GM12873 (cell line): ENCODE data around the gene ANKRD18B.

Experiments used
- CTCF ChIP-seq: IDR thresholded peaks from 2 replicates; pipeline ENCODE4 v1.5.1; 2012; ENCODE audit warnings: low read depth, mild to moderate bottlenecking, moderate library complexity, low read length, control low read depth; ENCODE audit not compliant: insufficient read depth; ENCODE audit errors: missing control alignments

Gene ANKRD18B

GRCh38 chr9:33523397-33524305 lies at the start of gene ANKRD18B:
TSS of gene ANKRD18B (plus strand) at chr9:33524251. CDS start at chr9:33524490, 239 bp downstream.
- peak; percentile 37 for TF ChIP-seq CTCF

- TF ChIP-seq CTCF, result no peak
Measured at GRCh38 chr9:33475357-33475756, 48.7 kb upstream of the ANKRD18B start.

- TF ChIP-seq CTCF, result no peak
Measured at GRCh38 chr9:33476503-33476902, 47.5 kb upstream of the ANKRD18B start.

GRCh38 chr9:33480106-33480505 lies 43.9 kb upstream of the ANKRD18B start:
- no peak for TF ChIP-seq CTCF

- TF ChIP-seq CTCF, result no peak
Measured at GRCh38 chr9:33480976-33481375, 43.1 kb upstream of the ANKRD18B start.

- no peak for TF ChIP-seq CTCF
Measured at GRCh38 chr9:33489066-33489465, 35.0 kb upstream of the ANKRD18B start.

- TF ChIP-seq CTCF, result peak; percentile 15
Measured at GRCh38 chr9:33498387-33498786, 25.7 kb upstream of the ANKRD18B start.
